PC-9 (cell line): ENCODE data around the gene TUBA4B. TPM values are rescaled to one million over a fixed set of nuclear protein-coding genes. Genes with fewer than 3 reads are reported as not detected.

Source experiments
- BruUV-seq: library from RNA; stranded (reverse); fragments of 400-500 nt; replicated peaks from 2 replicates; lab custom pipeline; 2021; lab: Mats Ljungman, UMichigan
- CTCF ChIA-PET: fragments of 300-600 bp; sonication (Branson Sonifier 250); formaldehyde crosslinking; loops from one replicate; lab custom pipeline; 2022; ENCODE audit warnings: antibody characterized with exemption; lab: Charles Lee
- POLR2A ChIA-PET: fragments of 300-600 bp; sonication (Branson Sonifier 250); formaldehyde crosslinking; loops from one replicate; lab custom pipeline; 2022; ENCODE audit warnings: antibody characterized with exemption; ENCODE audit not compliant: unreplicated experiment; lab: Charles Lee
- DNase-seq, 2 experiments: peaks; one replicate each; pipeline versions ENCODE4 v3.0.0 to v3.0.0-alpha.2; 2015 to 2022; ENCODE audit warnings: mixed read lengths in 1 of 2
- H2AFZ ChIP-seq: fragments of 200-600 bp; sonication (generic); 2 replicates; pipeline ENCODE4 v1.8.1; 2017; ENCODE audit warnings: antibody characterized with exemption
- H3F3A ChIP-seq: fragments of 200-600 bp; sonication (generic); 2 replicates; pipeline ENCODE4 v1.8.1; 2017; ENCODE audit warnings: antibody characterized with exemption, mild to moderate bottlenecking, low read depth; ENCODE audit not compliant: insufficient read depth
- H3K27ac ChIP-seq: fragments of 200-600 bp; sonication (generic); 2 replicates; pipeline ENCODE4 v1.6.1; 2016; ENCODE audit warnings: mixed run types
- H3K27me3 ChIP-seq: fragments of 200-600 bp; sonication (generic); 2 replicates; pipeline ENCODE4 v1.6.1; 2016; ENCODE audit warnings: low read depth, mixed run types; ENCODE audit not compliant: insufficient read depth
- H3K36me3 ChIP-seq: fragments of 200-600 bp; sonication (generic); 2 replicates; pipeline ENCODE4 v1.6.1; 2016; ENCODE audit warnings: low read depth, mixed run types
- H3K4me1 ChIP-seq: fragments of 200-600 bp; sonication (generic); replicated peaks from 2 replicates; pipeline ENCODE4 v1.6.1; 2016; ENCODE audit warnings: mixed run types; ENCODE audit not compliant: insufficient read depth
- H3K4me2 ChIP-seq: fragments of 200-600 bp; sonication (generic); 2 replicates; pipeline ENCODE4 v1.6.1; 2017; ENCODE audit warnings: mixed run types
- H3K4me3 ChIP-seq: fragments of 200-600 bp; sonication (generic); 2 replicates; pipeline ENCODE4 v1.6.1; 2016; ENCODE audit warnings: mixed run types
- H3K79me2 ChIP-seq: fragments of 200-600 bp; sonication (generic); 2 replicates; pipeline ENCODE4 v1.6.1; 2017; ENCODE audit warnings: low read depth, mixed run types
- H3K9me2 ChIP-seq: fragments of 200-600 bp; sonication (generic); 2 replicates; pipeline ENCODE4 v1.8.1; 2017; ENCODE audit warnings: mild to moderate bottlenecking; ENCODE audit not compliant: insufficient read depth
- H3K9me3 ChIP-seq: fragments of 200-600 bp; sonication (generic); 2 replicates; pipeline ENCODE4 v1.8.1; 2016; ENCODE audit warnings: low read depth; ENCODE audit not compliant: insufficient read depth
- H4K20me1 ChIP-seq: fragments of 200-600 bp; sonication (generic); 2 replicates; pipeline ENCODE4 v1.8.1; 2017; ENCODE audit not compliant: insufficient read depth
- CTCF ChIP-seq: fragments of 200-600 bp; sonication (generic); conservative IDR thresholded peaks from 2 replicates; pipeline ENCODE4 v1.6.1; 2017; ENCODE audit warnings: mixed run types, antibody characterized with exemption, mild to moderate bottlenecking, moderate library complexity
- EZH2 ChIP-seq: fragments of 200-600 bp; sonication (generic); IDR thresholded peaks from 2 replicates; pipeline ENCODE4 v1.8.0; 2017; ENCODE audit warnings: antibody characterized with exemption, low read depth
- intact Hi-C: fragments of 100-400 bp; cut with micrococcal nuclease; formaldehyde crosslinking; loops from one replicate; pipeline ENCODE4 v1.10.0; 2022; ENCODE audit not compliant: unreplicated experiment
- total RNA-seq: library from RNA; stranded (reverse); gene quantifications from 2 replicates; pipeline ENCODE4 v1.2.3, GENCODE V29; 2021

Gene TUBA4B
- total RNA-seq, 1 experiment from 2014 or later = not detected

- Histone ChIP-seq H3K27ac (no peak overlapping the region), H3K4me1 (peaks cover 22% of the 10 kb centered on the region), H3K4me3 (no peak overlapping the region), H3K9me3 (no peaks in the 10 kb centered on the region), H3K27me3 (no peaks in the 10 kb centered on the region), H3K4me2 (no peak overlapping the region), H3F3A (peaks cover 16% of the 10 kb centered on the region), H3K79me2 (no peaks in the 10 kb centered on the region), H3K9me2 (no peaks in the 10 kb centered on the region), H3K36me3 (no peaks in the 10 kb centered on the region), H4K20me1 (no peaks in the 10 kb centered on the region), H2AFZ (no peak overlapping the region)
- TF ChIP-seq CTCF (no peak), EZH2 (no peak)
- DNase-seq = no peak
- POLR2A ChIA-PET = interaction anchor here (0.6 kb wide), 1 partner anchor 401 kb away, joined by 9 read pairs; no protein-coding TSS in a partner anchor
- CTCF ChIA-PET = no interaction called here
- BruUV-seq = no TSS peak
- intact Hi-C loops = loop anchor here (10.0 kb wide), 1 partner anchor 375 kb away; no protein-coding TSS in a partner anchor
Observed at GRCh38 chr2:219269362-219270054, 16.5 kb downstream of the TUBA4B start.

GRCh38 chr2:219270055-219270372 lies 17.0 kb downstream of the TUBA4B start:
- BruUV-seq = no TSS peak
- DNase-seq = no peak
- CTCF ChIA-PET = no interaction called here

GRCh38 chr2:219271021-219271420 lies 18.0 kb downstream of the TUBA4B start:
- BruUV-seq = no TSS peak
- no peaks in the 10 kb centered on the region for H3K27me3 ChIP-seq
- no peak overlapping the region for H3K4me3 ChIP-seq
- no peaks in the 10 kb centered on the region for H3K9me3 ChIP-seq
- ChIA-PET POLR2A (no interaction called here), CTCF (no interaction called here)
- H2AFZ ChIP-seq = no peak overlapping the region
- intact Hi-C loops = loop anchor here (10.0 kb wide), 1 partner anchor 376 kb away; no protein-coding TSS in a partner anchor
- TF ChIP-seq EZH2 (no peak), CTCF (no peak)
- DNase-seq = no peak
- H3K4me1 ChIP-seq = peaks cover 32% of the 10 kb centered on the region
- no peaks in the 10 kb centered on the region for H3K9me2 ChIP-seq
- H3K4me2 ChIP-seq = no peak overlapping the region
- no peaks in the 10 kb centered on the region for H3K79me2 ChIP-seq
- no peaks in the 10 kb centered on the region for H4K20me1 ChIP-seq
- peaks cover 29% of the 10 kb centered on the region for H3F3A ChIP-seq
- H3K36me3 ChIP-seq = no peaks in the 10 kb centered on the region
- no peak overlapping the region for H3K27ac ChIP-seq

More at GRCh38 chr2:219270055-219270372, 17.0 kb downstream of the TUBA4B start:
- POLR2A ChIA-PET = no interaction called here
- H3K4me3 ChIP-seq = no peak overlapping the region
- no peak overlapping the region for H2AFZ ChIP-seq
- peaks cover 25% of the 10 kb centered on the region for H3K4me1 ChIP-seq
- H3F3A ChIP-seq = peaks cover 20% of the 10 kb centered on the region
- H3K79me2 ChIP-seq = no peaks in the 10 kb centered on the region
- H3K9me2 ChIP-seq = no peaks in the 10 kb centered on the region
- H3K27ac ChIP-seq = no peak overlapping the region
- H3K4me2 ChIP-seq = no peak overlapping the region
- H3K9me3 ChIP-seq = no peaks in the 10 kb centered on the region
- TF ChIP-seq CTCF (no peak), EZH2 (no peak)
- H3K36me3 ChIP-seq = no peaks in the 10 kb centered on the region
- no peaks in the 10 kb centered on the region for H4K20me1 ChIP-seq
- intact Hi-C loops = loop anchor here (10.0 kb wide), 1 partner anchor 375 kb away; no protein-coding TSS in a partner anchor
- no peaks in the 10 kb centered on the region for H3K27me3 ChIP-seq
